ENCODE results near the gene RASGRF1.
A peak's percentile ranks its signal among the peaks of the same experiment; 100 is the strongest.

The RASGRF1 gene

DNA sequence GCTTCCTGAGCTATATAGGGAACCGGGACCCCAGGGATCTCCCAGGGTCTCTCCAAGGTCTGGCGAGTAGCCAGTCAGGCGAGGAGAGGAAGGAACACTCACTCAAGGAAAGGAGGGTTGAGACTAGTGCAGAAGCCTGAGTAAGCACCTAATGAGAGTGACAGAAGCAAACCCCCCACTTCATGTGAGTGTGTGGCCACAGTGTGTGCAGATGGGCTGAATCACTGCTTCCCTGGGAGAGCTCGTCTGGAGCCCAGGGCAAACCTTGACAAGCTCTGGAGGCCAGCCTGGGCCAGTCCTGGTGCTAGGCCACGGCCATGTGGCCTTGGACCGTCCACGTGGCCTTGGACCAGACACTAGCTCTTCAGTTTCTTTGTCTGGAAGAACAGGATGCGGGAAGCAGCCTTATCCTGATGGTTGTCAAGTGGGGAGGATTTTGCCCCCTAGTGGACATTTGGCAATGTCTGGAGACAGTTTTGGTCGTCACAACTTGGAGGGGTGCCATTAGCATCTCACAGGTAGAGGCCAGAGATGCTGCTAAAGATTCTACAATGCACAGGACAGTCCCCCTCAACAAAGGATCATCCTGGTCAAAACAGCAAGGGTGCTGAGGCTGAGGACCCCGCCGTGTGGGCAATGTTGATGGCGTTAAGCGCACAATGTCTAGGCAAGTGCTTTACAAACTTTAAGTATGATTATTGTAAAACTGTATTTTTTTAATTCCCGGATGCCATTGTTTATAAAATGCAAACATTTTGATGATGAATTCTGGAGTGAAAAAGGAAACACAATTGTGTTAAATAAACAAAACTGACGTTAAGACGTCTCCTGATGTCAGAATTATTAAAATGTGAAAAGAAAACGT, 110.9 kb downstream of the RASGRF1 start (continued):
- TF ChIP-seq, protein P1, sequence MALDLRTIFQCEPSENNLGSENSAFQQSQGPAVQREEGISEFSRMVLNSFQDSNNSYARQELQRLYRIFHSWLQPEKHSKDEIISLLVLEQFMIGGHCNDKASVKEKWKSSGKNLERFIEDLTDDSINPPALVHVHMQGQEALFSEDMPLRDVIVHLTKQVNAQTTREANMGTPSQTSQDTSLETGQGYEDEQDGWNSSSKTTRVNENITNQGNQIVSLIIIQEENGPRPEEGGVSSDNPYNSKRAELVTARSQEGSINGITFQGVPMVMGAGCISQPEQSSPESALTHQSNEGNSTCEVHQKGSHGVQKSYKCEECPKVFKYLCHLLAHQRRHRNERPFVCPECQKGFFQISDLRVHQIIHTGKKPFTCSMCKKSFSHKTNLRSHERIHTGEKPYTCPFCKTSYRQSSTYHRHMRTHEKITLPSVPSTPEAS (tag by site-specific recombination; IDR thresholded peaks at IDR 0.05): 0 out of 2 replicates have a peak, but pooled peaks have one; percentile 37
- TF ChIP-seq, protein P2, sequence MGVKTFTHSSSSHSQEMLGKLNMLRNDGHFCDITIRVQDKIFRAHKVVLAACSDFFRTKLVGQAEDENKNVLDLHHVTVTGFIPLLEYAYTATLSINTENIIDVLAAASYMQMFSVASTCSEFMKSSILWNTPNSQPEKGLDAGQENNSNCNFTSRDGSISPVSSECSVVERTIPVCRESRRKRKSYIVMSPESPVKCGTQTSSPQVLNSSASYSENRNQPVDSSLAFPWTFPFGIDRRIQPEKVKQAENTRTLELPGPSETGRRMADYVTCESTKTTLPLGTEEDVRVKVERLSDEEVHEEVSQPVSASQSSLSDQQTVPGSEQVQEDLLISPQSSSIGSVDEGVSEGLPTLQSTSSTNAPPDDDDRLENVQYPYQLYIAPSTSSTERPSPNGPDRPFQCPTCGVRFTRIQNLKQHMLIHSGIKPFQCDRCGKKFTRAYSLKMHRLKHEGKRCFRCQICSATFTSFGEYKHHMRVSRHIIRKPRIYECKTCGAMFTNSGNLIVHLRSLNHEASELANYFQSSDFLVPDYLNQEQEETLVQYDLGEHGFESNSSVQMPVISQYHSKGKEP (tag by site-specific recombination; IDR thresholded peaks at IDR 0.05): no peak
- TF ChIP-seq IKZF3 (tag by site-specific recombination; IDR thresholded peaks at IDR 0.05) (peak; percentile 86), ZFP3 (tag by site-specific recombination; IDR thresholded peaks at IDR 0.05; ENCODE audit: low read depth) (no peak), SALL2 (tag by site-specific recombination; IDR thresholded peaks at IDR 0.05; ENCODE audit: borderline replicate concordance) (no peak), HOXC10 (CRISPR knock-in tag; IDR thresholded peaks at IDR 0.05) (no peak), ZNF785 (tag by site-specific recombination; IDR thresholded peaks at IDR 0.05) (no peak), ZNF843 (tag by site-specific recombination; IDR thresholded peaks at IDR 0.05) (no peak), ZNF248 (tag by site-specific recombination; IDR thresholded peaks at IDR 0.05) (no peak), ZNF837 (tag by site-specific recombination; IDR thresholded peaks at IDR 0.05) (no peak), ZNF501 (tag by site-specific recombination; IDR thresholded peaks at IDR 0.05) (0 out of 2 replicates have a peak, but pooled peaks have one; percentile 28), ZNF324 (tag by site-specific recombination; IDR thresholded peaks at IDR 0.05) (no peak), ZNF555 (tag by site-specific recombination; conservative IDR thresholded peaks at IDR 0.05) (no peak)
- TF ChIP-seq, protein P3, sequence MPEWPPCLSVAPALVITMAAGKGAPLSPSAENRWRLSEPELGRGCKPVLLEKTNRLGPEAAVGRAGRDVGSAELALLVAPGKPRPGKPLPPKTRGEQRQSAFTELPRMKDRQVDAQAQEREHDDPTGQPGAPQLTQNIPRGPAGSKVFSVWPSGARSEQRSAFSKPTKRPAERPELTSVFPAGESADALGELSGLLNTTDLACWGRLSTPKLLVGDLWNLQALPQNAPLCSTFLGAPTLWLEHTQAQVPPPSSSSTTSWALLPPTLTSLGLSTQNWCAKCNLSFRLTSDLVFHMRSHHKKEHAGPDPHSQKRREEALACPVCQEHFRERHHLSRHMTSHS (tag by site-specific recombination; IDR thresholded peaks at IDR 0.05): no peak
- TF ChIP-seq, protein P4, sequence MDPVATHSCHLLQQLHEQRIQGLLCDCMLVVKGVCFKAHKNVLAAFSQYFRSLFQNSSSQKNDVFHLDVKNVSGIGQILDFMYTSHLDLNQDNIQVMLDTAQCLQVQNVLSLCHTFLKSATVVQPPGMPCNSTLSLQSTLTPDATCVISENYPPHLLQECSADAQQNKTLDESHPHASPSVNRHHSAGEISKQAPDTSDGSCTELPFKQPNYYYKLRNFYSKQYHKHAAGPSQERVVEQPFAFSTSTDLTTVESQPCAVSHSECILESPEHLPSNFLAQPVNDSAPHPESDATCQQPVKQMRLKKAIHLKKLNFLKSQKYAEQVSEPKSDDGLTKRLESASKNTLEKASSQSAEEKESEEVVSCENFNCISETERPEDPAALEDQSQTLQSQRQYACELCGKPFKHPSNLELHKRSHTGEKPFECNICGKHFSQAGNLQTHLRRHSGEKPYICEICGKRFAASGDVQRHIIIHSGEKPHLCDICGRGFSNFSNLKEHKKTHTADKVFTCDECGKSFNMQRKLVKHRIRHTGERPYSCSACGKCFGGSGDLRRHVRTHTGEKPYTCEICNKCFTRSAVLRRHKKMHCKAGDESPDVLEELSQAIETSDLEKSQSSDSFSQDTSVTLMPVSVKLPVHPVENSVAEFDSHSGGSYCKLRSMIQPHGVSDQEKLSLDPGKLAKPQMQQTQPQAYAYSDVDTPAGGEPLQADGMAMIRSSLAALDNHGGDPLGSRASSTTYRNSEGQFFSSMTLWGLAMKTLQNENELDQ (tag by site-specific recombination; IDR thresholded peaks at IDR 0.05; ENCODE audit: low read depth): no peak

DNA sequence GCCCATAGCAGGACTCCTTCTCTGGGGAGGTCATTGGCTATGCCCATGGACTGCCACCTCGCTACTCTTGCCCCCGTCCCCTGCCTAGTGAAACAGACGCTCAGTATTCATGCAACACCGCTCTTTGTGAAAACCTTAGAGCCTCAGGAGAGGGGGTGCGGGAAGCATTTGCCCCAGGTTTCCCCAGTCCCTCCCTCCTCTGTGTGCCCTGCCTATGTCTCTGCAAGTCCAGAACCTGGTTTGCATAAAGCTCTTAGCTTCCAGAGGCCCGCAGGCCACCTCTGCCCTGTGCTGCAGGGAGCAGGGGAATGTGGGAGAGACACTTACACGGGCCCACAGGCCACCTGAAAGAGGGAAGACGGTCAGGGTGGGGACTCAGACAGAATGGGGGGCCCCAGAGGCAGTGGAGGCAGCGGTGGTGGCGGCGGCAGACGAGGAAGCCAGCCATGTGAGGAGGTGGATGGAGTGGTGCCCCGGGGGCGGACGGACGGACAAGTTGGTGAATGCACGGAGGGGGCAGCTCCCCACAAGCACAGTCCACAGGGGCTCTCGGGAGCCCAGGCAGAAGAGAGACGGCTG, 111.9 kb downstream of the RASGRF1 start:
- TF ChIP-seq MEIS1 (CRISPR knock-in tag; IDR thresholded peaks at IDR 0.05; ENCODE audit: borderline replicate concordance) (no peak), EGR2 (tag by site-specific recombination; IDR thresholded peaks at IDR 0.05; ENCODE audit: low read depth) (0 out of 2 replicates have a peak, but pooled peaks have one; percentile 16), ZNF510 (tag by site-specific recombination; IDR thresholded peaks at IDR 0.05; ENCODE audit: insufficient replicate concordance) (no peak)
- TF ChIP-seq, protein P1 (tag by site-specific recombination; IDR thresholded peaks at IDR 0.05): no peak
- TF ChIP-seq, protein P5, sequence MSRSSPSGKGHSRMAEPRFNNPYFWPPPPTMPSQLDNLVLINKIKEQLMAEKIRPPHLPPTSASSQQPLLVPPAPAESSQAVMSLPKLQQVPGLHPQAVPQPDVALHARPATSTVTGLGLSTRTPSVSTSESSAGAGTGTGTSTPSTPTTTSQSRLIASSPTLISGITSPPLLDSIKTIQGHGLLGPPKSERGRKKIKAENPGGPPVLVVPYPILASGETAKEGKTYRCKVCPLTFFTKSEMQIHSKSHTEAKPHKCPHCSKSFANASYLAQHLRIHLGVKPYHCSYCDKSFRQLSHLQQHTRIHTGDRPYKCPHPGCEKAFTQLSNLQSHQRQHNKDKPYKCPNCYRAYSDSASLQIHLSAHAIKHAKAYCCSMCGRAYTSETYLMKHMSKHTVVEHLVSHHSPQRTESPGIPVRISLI (tag by site-specific recombination; IDR thresholded peaks at IDR 0.05): no peak
- TF ChIP-seq, protein P4 (tag by site-specific recombination; IDR thresholded peaks at IDR 0.05; ENCODE audit: low read depth): no peak
- Histone ChIP-seq H3K4me1 (ENCODE audit: control insufficient read depth, insufficient read depth, low read length) (no peaks in the 10 kb centered on the region), H3K27ac (ENCODE audit: extremely low read depth, low read depth, low read length) (no peak overlapping the region), H3K36me3 (ENCODE audit: control insufficient read depth in 2 of 2, insufficient read depth in 1 of 2, low read length in 2 of 2) (no peaks in the 10 kb centered on the region), H3K9me3 (ENCODE audit: control insufficient read depth, insufficient read depth, low read depth, low read length) (no peaks in the 10 kb centered on the region), H3K4me3 (ENCODE audit: low read depth, low read length) (no peak overlapping the region)
- CTCF ChIA-PET: interaction anchor here (0.6 to 8.5 kb wide), 19 partner anchors 9 to 206 kb away, joined by 3 to 157 read pairs (median 6); partner anchors contain the start of gene ADAMTS7
- POLR2A ChIA-PET: interaction anchor here (0.8 kb wide), 1 partner anchor 105 kb away, joined by 4 read pairs; no protein-coding TSS in a partner anchor

Measured in HEK293 (cell line).